ENCODE results near the gene FREY1.

FREY1 gene

DNA sequence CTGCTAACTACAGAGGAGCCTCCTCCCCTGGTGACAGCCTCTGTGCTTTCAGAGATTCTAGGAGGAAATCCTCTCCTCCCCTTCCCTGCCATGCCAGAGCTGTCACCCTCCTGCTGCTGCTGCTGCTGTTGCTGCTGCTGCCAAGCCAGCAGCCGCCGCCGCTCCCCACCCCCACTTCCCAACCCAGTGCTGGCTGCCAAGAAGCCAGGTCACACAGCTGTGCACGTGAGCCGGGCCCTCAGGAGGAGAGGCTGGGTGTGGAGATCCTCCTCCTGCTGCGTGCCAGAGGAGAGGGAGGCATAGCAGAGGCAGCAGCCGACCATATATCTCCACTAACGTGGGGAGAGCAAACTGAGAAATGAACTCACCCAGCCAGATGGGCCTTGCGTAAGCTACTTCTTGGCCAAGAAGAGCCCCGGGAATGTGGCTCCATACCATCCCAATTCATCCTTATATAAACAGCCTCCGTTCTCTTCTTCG, 47.4 kb downstream of the FREY1 start:
- no peak for FAIRE-seq

DNA sequence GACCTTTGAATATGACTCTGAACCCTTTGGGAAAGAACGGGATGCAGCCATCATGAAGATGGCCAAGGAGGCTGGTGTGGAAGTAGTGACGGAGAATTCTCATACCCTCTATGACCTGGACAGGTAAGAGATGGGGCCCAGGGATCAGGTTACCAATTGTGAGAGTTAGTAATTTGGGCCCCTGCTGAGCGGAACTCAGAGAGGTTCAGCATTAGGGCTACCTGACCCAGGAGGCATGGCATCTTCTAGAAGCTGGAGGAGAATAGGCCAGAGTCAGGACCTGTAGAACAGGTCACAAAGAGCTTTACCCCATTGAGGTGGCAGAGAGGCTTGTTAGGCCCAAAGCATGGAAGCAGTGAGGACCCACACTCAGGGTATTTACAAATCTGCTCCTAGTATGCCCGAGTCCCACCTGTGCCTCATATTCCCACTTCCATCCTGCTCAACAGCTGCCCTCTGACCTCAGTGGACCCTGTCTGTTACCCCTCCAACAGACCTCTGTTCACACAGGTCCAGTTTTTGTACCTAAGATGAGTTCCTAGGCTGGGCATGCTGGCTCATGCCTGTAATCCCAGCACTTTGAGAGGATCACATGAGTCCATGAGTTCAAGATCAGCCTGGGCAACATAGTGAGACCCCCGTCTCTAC, 48.2 kb downstream of the FREY1 start:
- no peak for FAIRE-seq

GRCh38 chr11:45857961-45858474, 49.1 kb downstream of the FREY1 start:
- peak; percentile 72 for FAIRE-seq

All from islet of Langerhans (tissue), 1 donor.